ENCODE measurements around the gene ADRA1B. TPM values are rescaled to one million over a fixed set of nuclear protein-coding genes. Genes with fewer than 3 reads are reported as not detected.

ADRA1B gene
- not detected for total RNA-seq

GRCh38 chr5:159915904-159916840 is at the start of gene ADRA1B:
TSS of gene ADRA1B (plus strand) at chr5:159916482. CDS start at chr5:159916906, 424 bp downstream.
- POLR2A ChIA-PET: no interaction called here
- CTCF ChIA-PET: interaction anchor here (0.9 kb wide), 1 partner anchor 464 kb away, joined by 3 read pairs; no protein-coding TSS in a partner anchor

- ChIA-PET CTCF (no interaction called here), POLR2A (no interaction called here)
These were observed 42.6 kb upstream of the ADRA1B start for GRCh38 chr5:159873680-159874079.

GRCh38 chr5:159874263-159874662 is 42.0 kb upstream of the ADRA1B start:
- POLR2A ChIA-PET: no interaction called here

GRCh38 chr5:159877016-159877415 is 39.3 kb upstream of the ADRA1B start:
- POLR2A ChIA-PET: no interaction called here
- CTCF ChIA-PET: no interaction called here

More at GRCh38 chr5:159874263-159874662, 42.0 kb upstream of the ADRA1B start:
- CTCF ChIA-PET: no interaction called here

DNA sequence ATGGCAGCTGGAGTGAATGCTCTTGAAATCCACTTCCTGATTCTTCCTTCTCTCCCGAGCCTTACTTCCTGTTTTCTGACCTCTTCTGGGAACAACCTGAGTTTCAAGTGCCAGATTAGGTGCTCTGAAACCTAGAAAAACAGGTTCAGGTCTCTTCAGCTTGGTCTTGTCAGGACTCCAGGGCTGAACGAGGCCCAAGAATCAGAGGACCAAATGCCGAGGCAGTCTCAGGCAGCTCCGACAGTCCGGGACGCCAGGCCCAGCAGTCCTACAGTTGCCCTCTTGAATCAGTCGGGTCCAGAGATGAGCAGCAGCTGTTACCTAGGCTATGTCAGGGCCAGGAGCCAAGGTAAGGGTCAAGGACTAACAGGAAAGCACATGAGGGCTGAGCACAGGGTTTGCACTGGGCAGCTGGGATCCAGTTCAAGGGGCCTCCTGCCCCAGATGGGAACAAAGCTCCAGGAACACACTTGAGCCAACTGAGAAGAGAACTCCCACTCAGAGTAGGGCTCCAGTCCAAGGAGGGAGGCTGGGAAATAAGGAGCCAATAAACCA is 38.3 kb upstream of the ADRA1B start:
- ChIA-PET CTCF (no interaction called here), POLR2A (no interaction called here)

GRCh38 chr5:159878988-159879471 is 37.3 kb upstream of the ADRA1B start:
- ChIA-PET POLR2A (no interaction called here), CTCF (no interaction called here)

- POLR2A ChIA-PET: no interaction called here
- CTCF ChIA-PET: no interaction called here
These were observed 35.6 kb upstream of the ADRA1B start for GRCh38 chr5:159880676-159881075.

DNA sequence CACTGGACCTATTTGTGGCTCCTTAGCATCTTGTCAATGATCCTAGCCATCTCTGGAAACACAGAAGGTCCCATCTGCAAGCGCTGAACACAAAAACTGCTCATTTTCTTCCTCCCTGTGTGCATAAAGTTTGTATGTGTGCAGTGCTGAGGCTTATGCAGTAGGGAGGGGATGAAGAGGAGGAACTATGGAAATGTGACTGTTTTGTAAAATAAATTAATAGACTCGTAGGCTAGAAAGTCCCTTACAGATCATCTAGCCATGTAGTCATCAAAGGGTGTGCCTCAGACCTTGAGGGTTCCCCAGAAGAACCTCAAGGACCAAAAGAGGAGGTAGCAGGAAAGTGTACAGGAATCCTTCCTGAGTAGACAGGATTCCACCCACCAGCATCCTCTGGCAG is 34.3 kb upstream of the ADRA1B start:
- ChIA-PET CTCF (no interaction called here), POLR2A (no interaction called here)

GRCh38 chr5:159883522-159883950 is 32.7 kb upstream of the ADRA1B start:
- POLR2A ChIA-PET: no interaction called here
- CTCF ChIA-PET: no interaction called here

GRCh38 chr5:159884917-159885620 is 31.2 kb upstream of the ADRA1B start:
- ChIA-PET CTCF (no interaction called here), POLR2A (no interaction called here)

- CTCF ChIA-PET: no interaction called here
- POLR2A ChIA-PET: no interaction called here
These were observed 30.0 kb upstream of the ADRA1B start for GRCh38 chr5:159886296-159886695.

DNA sequence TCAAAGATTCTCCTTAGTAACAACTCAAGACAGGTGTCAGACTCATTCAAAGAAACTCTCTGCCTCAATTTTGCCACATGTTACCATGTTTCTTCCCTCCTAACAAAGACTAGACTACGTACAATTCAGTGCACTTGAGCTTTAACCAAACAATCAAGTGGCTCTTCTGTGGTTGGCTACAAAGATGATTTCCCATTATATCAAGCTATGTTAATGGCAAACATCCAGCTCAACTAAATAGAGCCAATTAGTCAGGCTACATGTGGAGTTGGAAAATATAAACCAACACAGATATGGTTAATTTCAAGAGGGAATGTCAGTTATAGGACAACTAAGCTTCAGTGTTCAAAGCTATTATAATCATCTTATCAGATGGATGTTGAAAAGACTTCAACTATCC is 29.2 kb upstream of the ADRA1B start:
- ChIA-PET CTCF (no interaction called here), POLR2A (no interaction called here)

- CTCF ChIA-PET: no interaction called here
- POLR2A ChIA-PET: no interaction called here
These were observed 27.4 kb upstream of the ADRA1B start for GRCh38 chr5:159888860-159889259.

GRCh38 chr5:159890141-159890540 is 26.1 kb upstream of the ADRA1B start:
- ChIA-PET CTCF (no interaction called here), POLR2A (no interaction called here)

DNA sequence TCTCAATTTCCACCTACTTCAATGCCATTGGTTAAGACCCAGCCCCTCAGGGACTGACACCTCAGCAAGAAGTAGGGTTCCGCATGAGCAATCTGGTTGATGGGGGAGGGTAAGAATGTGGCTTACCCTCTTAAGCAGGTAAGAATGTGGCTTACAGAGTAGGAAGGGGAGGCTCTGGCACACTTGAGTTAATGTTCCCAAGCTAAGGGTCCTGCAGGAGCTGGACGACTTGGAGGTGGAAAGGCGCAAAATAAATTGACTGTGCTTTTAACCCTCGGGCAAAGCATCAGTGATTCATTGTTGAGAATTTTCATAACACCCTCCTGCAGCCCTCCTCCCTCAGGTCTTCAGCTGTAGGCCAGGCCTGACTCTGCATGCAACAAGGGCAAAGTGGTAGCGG is 24.9 kb upstream of the ADRA1B start:
- ChIA-PET POLR2A (no interaction called here), CTCF (no interaction called here)

GRCh38 chr5:159893040-159893695 is 23.1 kb upstream of the ADRA1B start:
- ChIA-PET CTCF (no interaction called here), POLR2A (no interaction called here)

- CTCF ChIA-PET: no interaction called here
- POLR2A ChIA-PET: interaction anchor here (0.6 kb wide), 1 partner anchor 195 kb away, joined by 3 read pairs; no protein-coding TSS in a partner anchor
These were observed 22.0 kb upstream of the ADRA1B start for GRCh38 chr5:159894149-159894720.

GRCh38 chr5:159897786-159898393 is 18.4 kb upstream of the ADRA1B start:
- ChIA-PET POLR2A (no interaction called here), CTCF (no interaction called here)
